ENCODE data around the gene PDZD4. TPM values are rescaled to one million over a fixed set of nuclear protein-coding genes. Genes with fewer than 3 reads are reported as not detected.

The PDZD4 gene
- total and polyA plus RNA-seq, 10 of the 15 experiments (the other 5 are each of a cell fraction or from before 2014, with no cell fraction given) = 0.01 to 0.15 (median 0.04) TPM; not detected in 6

GRCh38 chrX:153870791-153871360 lies 40.5 kb upstream of the PDZD4 start:
- FAIRE-seq = no peak
- in situ Hi-C loops (cut with MboI) (no loop called here), intact Hi-C loops (cut with micrococcal nuclease; ENCODE audit: unreplicated experiment) (no loop called here)
- ChIA-PET RAD21 (ENCODE audit: unreplicated experiment) (no interaction called here), SMC1A (ENCODE audit: uncharacterized antibody, unreplicated experiment) (no interaction called here), CTCF (no interaction called here), POLR2A (no interaction called here)
- Histone ChIP-seq H3K9me3 (replicated peaks; ENCODE audit: control insufficient read depth, insufficient read depth, low read length) (no peaks in the 10 kb centered on the region), H3K36me3 (ENCODE audit: control insufficient read depth in 2 of 2, insufficient read depth in 2 of 2, low read length in 1 of 2) (no peaks in the 10 kb centered on the region), H2AFZ (ENCODE audit: control insufficient read depth, low read depth, low read length) (no peak overlapping the region), H3K4me1 (ENCODE audit: control insufficient read depth, insufficient read depth, low read length) (no peaks in the 10 kb centered on the region), H3K27ac (ENCODE audit: control insufficient read depth, insufficient read depth) (no peak overlapping the region), H3K27me3 (replicated peaks in 1 of 2; ENCODE audit: control insufficient read depth in 2 of 2, insufficient read depth in 2 of 2, low read length in 1 of 2) (peaks cover 2% of the 10 kb centered on the region in 2 experiments; a peak in 2 of 4 replicates), H3K4me2 (ENCODE audit: control insufficient read depth, insufficient read depth) (no peak overlapping the region), H3K79me2 (ENCODE audit: control insufficient read depth, insufficient read depth, low read length) (no peaks in the 10 kb centered on the region), H3K4me3 (no peak overlapping the region), H3K9ac (ENCODE audit: control insufficient read depth, insufficient read depth, low read length) (no peak overlapping the region), H4K20me1 (ENCODE audit: control insufficient read depth, insufficient read depth) (no peaks in the 10 kb centered on the region)
- DNase-seq (ENCODE audit: low read depth, low spot score) = no peak
- 23% methylated on average over 20 of the region's 21 CpGs for WGBS (ENCODE audit: insufficient coverage, insufficient replicate concordance, low lambda C conversion rate, missing lambda C conversion rate)
- TF ChIP-seq HSF1 (IDR thresholded peaks at IDR 0.05; ENCODE audit: low read depth, low read length) (no peak), CHD1 (IDR thresholded peaks at IDR 0.05; ENCODE audit: low read depth, low read length) (no peak), PAX5 (IDR thresholded peaks at IDR 0.05; ENCODE audit: borderline replicate concordance, low read depth, low read length) (no peak), SRF (IDR thresholded peaks at IDR 0.05; ENCODE audit: low read depth in 2 of 2, low read length in 2 of 2) (no peak), KLF5 (IDR thresholded peaks at IDR 0.05; ENCODE audit: partially characterized antibody) (no peak), CTCF (IDR thresholded peaks at IDR 0.05 in 2 of 3, conservative IDR thresholded peaks at IDR 0.05 in 1 of 3; ENCODE audit: control insufficient read depth in 2 of 3, extremely low read depth in 1 of 3, insufficient read depth in 1 of 3, low read depth in 3 of 3, low read length in 3 of 3) (0 out of 6 replicates have a peak, but pooled peaks of 1 of the 3 experiments have one; percentile 1), ETV6 (conservative IDR thresholded peaks at IDR 0.05 in 1 of 2, IDR thresholded peaks at IDR 0.05 in 1 of 2; ENCODE audit: borderline replicate concordance in 1 of 2, low read depth in 1 of 2) (no peak), POU2F2 (IDR thresholded peaks at IDR 0.05; ENCODE audit: borderline replicate concordance, low read depth, low read length) (no peak)
- ATAC-seq = peak; percentile 38; the same call in 1 of the 3 replicates
- BruUV-seq (replicated peaks) = no TSS peak

Measured in GM12878 (cell line).